ENCODE results near the gene LMBR1. TPM values are rescaled to one million over a fixed set of nuclear protein-coding genes. Genes with fewer than 3 reads are reported as not detected.
A peak's percentile ranks its signal among the peaks of the same experiment; 100 is the strongest.

LMBR1 gene, protein sequence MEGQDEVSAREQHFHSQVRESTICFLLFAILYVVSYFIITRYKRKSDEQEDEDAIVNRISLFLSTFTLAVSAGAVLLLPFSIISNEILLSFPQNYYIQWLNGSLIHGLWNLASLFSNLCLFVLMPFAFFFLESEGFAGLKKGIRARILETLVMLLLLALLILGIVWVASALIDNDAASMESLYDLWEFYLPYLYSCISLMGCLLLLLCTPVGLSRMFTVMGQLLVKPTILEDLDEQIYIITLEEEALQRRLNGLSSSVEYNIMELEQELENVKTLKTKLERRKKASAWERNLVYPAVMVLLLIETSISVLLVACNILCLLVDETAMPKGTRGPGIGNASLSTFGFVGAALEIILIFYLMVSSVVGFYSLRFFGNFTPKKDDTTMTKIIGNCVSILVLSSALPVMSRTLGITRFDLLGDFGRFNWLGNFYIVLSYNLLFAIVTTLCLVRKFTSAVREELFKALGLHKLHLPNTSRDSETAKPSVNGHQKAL
- 65.1 and 68.9 TPM in 2 replicates for polyA plus RNA-seq
- 172 and 184 TPM in 2 replicates for polyA minus RNA-seq

DNA sequence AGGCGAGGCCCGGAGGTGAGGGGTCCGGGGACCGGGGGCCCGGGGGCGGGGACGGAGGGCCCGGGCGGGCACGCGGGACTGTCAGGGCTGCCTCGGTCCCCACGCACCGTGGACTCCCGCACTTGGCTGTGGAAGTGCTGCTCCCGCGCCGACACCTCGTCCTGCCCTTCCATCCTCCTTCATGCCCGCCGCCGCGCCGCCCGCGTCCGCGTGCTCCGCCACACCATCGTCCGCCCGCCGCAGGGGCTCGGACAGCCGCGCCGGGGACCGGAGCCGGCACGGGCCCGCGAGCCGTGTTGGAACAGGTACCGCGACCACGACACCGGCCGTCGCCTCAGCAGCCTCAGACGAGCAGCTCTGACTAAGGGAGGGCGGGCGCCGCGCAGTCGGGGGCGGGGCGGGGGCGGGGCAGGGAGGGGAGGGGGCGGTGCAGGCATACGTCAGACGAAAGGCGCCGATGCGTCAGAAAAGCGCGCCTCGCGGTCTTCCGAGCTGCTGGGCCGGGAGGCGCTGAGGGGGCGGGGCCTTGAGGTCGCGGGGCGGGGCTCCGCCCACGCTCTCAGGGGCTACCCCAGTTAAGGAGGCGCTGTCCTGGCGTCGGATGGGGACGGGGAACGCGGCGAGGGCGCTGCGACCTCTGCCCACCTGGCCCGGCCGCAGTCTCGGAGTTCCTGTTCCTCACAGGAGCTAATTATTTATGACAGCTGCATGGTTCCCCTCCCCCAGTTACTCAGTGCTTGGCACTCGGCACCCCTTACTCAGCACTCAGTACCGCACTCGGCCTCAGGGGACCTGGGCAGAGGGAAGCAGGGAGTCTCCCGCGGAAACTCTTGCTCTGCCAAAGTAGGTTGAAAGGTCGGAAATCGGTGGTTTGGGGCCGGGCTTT, at the start of gene LMBR1:
Gene LMBR1 (minus strand): TSS at position 363 of the 886 bp plus-strand sequence. CDS start 190 bp downstream, at position 173.
- TF ChIP-seq CTCF (IDR thresholded peaks at IDR 0.05; ENCODE audit: poor library complexity, severe bottlenecking) (peak; percentile 71), MXI1 (conservative IDR thresholded peaks at IDR 0.05; ENCODE audit: poor library complexity, severe bottlenecking) (peak; percentile 74), TAF1 (IDR thresholded peaks at IDR 0.05; ENCODE audit: low read depth) (no peak), POLR2AphosphoS5 (IDR thresholded peaks at IDR 0.05) (peak; percentile 93), RAD21 (conservative IDR thresholded peaks at IDR 0.05) (peak; percentile 30), SMC3 (conservative IDR thresholded peaks at IDR 0.05; ENCODE audit: poor library complexity) (no peak), REST (IDR thresholded peaks at IDR 0.05; ENCODE audit: borderline replicate concordance) (no peak), EZH2 (IDR thresholded peaks at IDR 0.05; ENCODE audit: borderline replicate concordance, insufficient read depth, low read length, poor library complexity, severe bottlenecking) (no peak), EP300 (conservative IDR thresholded peaks at IDR 0.05; ENCODE audit: poor library complexity, severe bottlenecking) (peak; percentile 74)
- Histone ChIP-seq H3K9me3 (ENCODE audit: low read length) (no peaks in the 10 kb centered on the region), H3F3A (ENCODE audit: insufficient read depth, low read length, poor library complexity, severe bottlenecking) (no peaks in the 10 kb centered on the region), H3K36me3 (ENCODE audit: insufficient read depth, low read length) (no peaks in the 10 kb centered on the region), H4K20me1 (ENCODE audit: insufficient read depth) (no peaks in the 10 kb centered on the region), H2AFZ (ENCODE audit: low read depth, low read length) (peak within 1 kb of the TSS; percentile 77), H3K9ac (ENCODE audit: low read length) (peak within 1 kb of the TSS; percentile 80), H3K27ac (ENCODE audit: low read length) (peak within 1 kb of the TSS; percentile 60), H3K27me3 (ENCODE audit: insufficient read depth, low read depth, low read length) (no peaks in the 10 kb centered on the region), H3K4me3 (ENCODE audit: low read length) (peak within 1 kb of the TSS; percentile 74), H3K9me2 (ENCODE audit: insufficient read depth, low read length) (no peaks in the 10 kb centered on the region), H3K79me2 (replicated peaks; ENCODE audit: insufficient read depth, low read length) (peaks cover 26% of the 10 kb centered on the region), H3K4me2 (ENCODE audit: low read length) (peak within 1 kb of the TSS; percentile 56)

- H3K9me3 ChIP-seq (ENCODE audit: low read length) = no peaks in the 10 kb centered on the region
- H3K9me2 ChIP-seq (ENCODE audit: insufficient read depth, low read length) = no peaks in the 10 kb centered on the region
- H3K36me3 ChIP-seq (ENCODE audit: insufficient read depth, low read length) = no peaks in the 10 kb centered on the region
- no peak overlapping the region for H3K4me3 ChIP-seq (ENCODE audit: low read length)
- H3K79me2 ChIP-seq (replicated peaks; ENCODE audit: insufficient read depth, low read length) = no peaks in the 10 kb centered on the region
- no peak overlapping the region for H3K4me2 ChIP-seq (ENCODE audit: low read length)
- H2AFZ ChIP-seq (ENCODE audit: low read depth, low read length) = no peak overlapping the region
- H4K20me1 ChIP-seq (ENCODE audit: insufficient read depth) = no peaks in the 10 kb centered on the region
- TF ChIP-seq REST (IDR thresholded peaks at IDR 0.05; ENCODE audit: borderline replicate concordance) = no peak
- TF ChIP-seq SMC3 (conservative IDR thresholded peaks at IDR 0.05; ENCODE audit: poor library complexity) = no peak
- no peak for TF ChIP-seq RAD21 (conservative IDR thresholded peaks at IDR 0.05)
- no peak for TF ChIP-seq EZH2 (IDR thresholded peaks at IDR 0.05; ENCODE audit: borderline replicate concordance, insufficient read depth, low read length, poor library complexity, severe bottlenecking)
- no peak for TF ChIP-seq POLR2AphosphoS5 (IDR thresholded peaks at IDR 0.05)
- no peak for TF ChIP-seq MXI1 (conservative IDR thresholded peaks at IDR 0.05; ENCODE audit: poor library complexity, severe bottlenecking)
- TF ChIP-seq CTCF (IDR thresholded peaks at IDR 0.05; ENCODE audit: poor library complexity, severe bottlenecking) = no peak
- no peak for TF ChIP-seq TAF1 (IDR thresholded peaks at IDR 0.05; ENCODE audit: low read depth)
- no peak for TF ChIP-seq EP300 (conservative IDR thresholded peaks at IDR 0.05; ENCODE audit: poor library complexity, severe bottlenecking)
- no peaks in the 10 kb centered on the region for H3K27me3 ChIP-seq (ENCODE audit: insufficient read depth, low read depth, low read length)
- H3K9ac ChIP-seq (ENCODE audit: low read length) = no peak overlapping the region
- no peak overlapping the region for H3K27ac ChIP-seq (ENCODE audit: low read length)
- H3F3A ChIP-seq (ENCODE audit: insufficient read depth, low read length, poor library complexity, severe bottlenecking) = no peaks in the 10 kb centered on the region
Measured at GRCh38 chr7:156942708-156943090, 49.7 kb upstream of the LMBR1 start.
